ENCODE data around the gene TM7SF2.
"Not testable (repeated sequence)": the region's sequence is repeated elsewhere in the genome, so short reads cannot be mapped to it uniquely, and the experiment has no call there.

TM7SF2 gene

GRCh38 chr11:65116370-65117205 is 4.9 kb downstream of the TM7SF2 start:
- no peak for DNase-seq

GRCh38 chr11:65117206-65118096 is 5.8 kb downstream of the TM7SF2 start, which contains the start of gene ZNHIT2:
ZNHIT2 (minus strand) TSS chr11:65117701; CDS start chr11:65117653, 48 bp downstream.
- peak; percentile 95 for DNase-seq

- DNase-seq, result no peak
Measured at GRCh38 chr11:65118097-65118837, 6.6 kb downstream of the TM7SF2 start.

GRCh38 chr11:65118891-65119669 is 7.4 kb downstream of the TM7SF2 start:
- not testable (repeated sequence) for DNase-seq

- no peak for DNase-seq
Measured at GRCh38 chr11:65119670-65119995, 8.0 kb downstream of the TM7SF2 start.

- no peak for DNase-seq
Measured at GRCh38 chr11:65120831-65121230, 9.2 kb downstream of the TM7SF2 start.

- DNase-seq, result no peak
Measured at GRCh38 chr11:65121447-65121864, 9.8 kb downstream of the TM7SF2 start.

- peak; percentile 89 for DNase-seq
Measured at GRCh38 chr11:65121865-65122696, 10.4 kb downstream of the TM7SF2 start, which contains the start of the genes FAU and MRPL49. FAU (minus strand) TSS chr11:65122134; CDS start chr11:65121813, 321 bp downstream. MRPL49 (plus strand) TSS chr11:65122321; CDS start chr11:65122347, 26 bp downstream.

GRCh38 chr11:65124480-65125196 is 13.0 kb downstream of the TM7SF2 start:
- DNase-seq, result no peak

- DNase-seq, result no peak
Measured at GRCh38 chr11:65125197-65126056, 13.8 kb downstream of the TM7SF2 start.

- DNase-seq, result no peak
Measured at GRCh38 chr11:65126624-65127274, 15.1 kb downstream of the TM7SF2 start.

GRCh38 chr11:65127473-65128181 is 16.0 kb downstream of the TM7SF2 start:
- no peak for DNase-seq

- no peak for DNase-seq
Measured at GRCh38 chr11:65128182-65129145, 16.8 kb downstream of the TM7SF2 start.

- no peak for DNase-seq
Measured at GRCh38 chr11:65129649-65130441, 18.2 kb downstream of the TM7SF2 start.

GRCh38 chr11:65130631-65131416 is 19.2 kb downstream of the TM7SF2 start:
- DNase-seq, result no peak
